Esophagus squamous epithelium (tissue), 5 donors: ENCODE results near the gene BNIP3. TPM values are rescaled to one million over a fixed set of nuclear protein-coding genes. Genes with fewer than 3 reads are reported as not detected.

Experiments
- DNase-seq: peaks from one replicate; lab custom pipeline; 2025; lab: John Stamatoyannopoulos, UW
- H3K27ac ChIP-seq, 4 donors: fragments of 200-600 bp; sonication (generic); one replicate each; pipeline ENCODE4 v1.5.1; 2016 to 2019; ENCODE audit warnings: mild to moderate bottlenecking in 1 of 4
- H3K27me3 ChIP-seq, 4 donors: fragments of 200-600 bp; sonication (generic); 1 replicate in 3 of 4; 2 replicates in 1 of 4; pipeline versions ENCODE4 v1.5.1 to v1.6.0; 2017 to 2021; ENCODE audit warnings: antibody characterized with exemption in 1 of 4
- H3K36me3 ChIP-seq, 3 donors: fragments of 200-600 bp; sonication (generic); one replicate each; pipeline ENCODE4 v1.5.1; 2016 to 2019
- H3K4me1 ChIP-seq, 3 donors: fragments of 200-600 bp; sonication (generic); one replicate each; pipeline ENCODE4 v1.5.1; 2017 to 2019
- H3K4me3 ChIP-seq, 4 donors: fragments of 200-600 bp; sonication (generic); 1 replicate in 3 of 4; 2 replicates in 1 of 4; pipeline ENCODE4 v1.5.1; 2016 to 2019; ENCODE audit warnings: mild to moderate bottlenecking in 2 of 4, moderate library complexity in 1 of 4
- H3K9me3 ChIP-seq, 3 donors: fragments of 200-600 bp; sonication (generic); one replicate each; pipeline ENCODE4 v1.5.1; 2016 to 2019
- CTCF ChIP-seq, 6 experiments: fragments of 450-650 bp in 4 of 6; fragments of 200-600 bp in 2 of 6; sonication (generic) in 2 of 6; IDR thresholded peaks; one replicate each; pipeline ENCODE4 v1.5.1; 2016 to 2019; ENCODE audit warnings: antibody characterized with exemption in 6 of 6, mild to moderate bottlenecking in 4 of 6, moderate library complexity in 4 of 6
- POLR2A ChIP-seq, 4 donors: fragments of 450-650 bp; IDR thresholded peaks; one replicate each; pipeline ENCODE4 v1.6.1; 2017; ENCODE audit warnings: antibody characterized with exemption in 4 of 4, mild to moderate bottlenecking in 4 of 4, moderate library complexity in 3 of 4
- WGBS, 2 donors: methylation state at CpG; one replicate each; pipeline ENCODE4 v1.1.5; 2018; 5-methylcytosine and 5-hydroxymethylcytosine counted together
- intact Hi-C: fragments of 100-400 bp; cut with DNase I; formaldehyde crosslinking; loops from one replicate; pipeline ENCODE4 v1.15.0; 2022
- total RNA-seq, 4 donors: library from RNA; depleted of rRNA; stranded (reverse); fragments of >200 nt; gene quantifications; one replicate each; pipeline ENCODE4 v1.1.0, GENCODE V29; 2016
- donor health status: DM: yes; HTN: yes; CAD: no.

Gene BNIP3
- total RNA-seq, 4 donors from 2014 or later, result 35.2 to 83.8 (median 73.9) TPM

GRCh38 chr10:132011024-132011423 lies 29.3 kb upstream of the BNIP3 start:
- WGBS, 2 donors, result 83 to 89% methylated on average over 5 to 6 of the region's 6 CpGs
- TF ChIP-seq CTCF (IDR thresholded peaks at IDR 0.05), result no peak
- TF ChIP-seq POLR2A (IDR thresholded peaks at IDR 0.05), result no peak
- no peak overlapping the region for H3K27ac ChIP-seq
- no peak for DNase-seq
- intact Hi-C loops, result no loop called here
- H3K27me3 ChIP-seq, result peaks cover 0 to 23% (median 0%) of the 10 kb centered on the region in 4 donors
- no peaks in the 10 kb centered on the region for H3K36me3 ChIP-seq
- no peak overlapping the region for H3K4me3 ChIP-seq
- H3K4me1 ChIP-seq, result peaks cover 0 to 7% (median 0%) of the 10 kb centered on the region in 3 donors
- no peaks in the 10 kb centered on the region for H3K9me3 ChIP-seq

GRCh38 chr10:132010483-132010882 lies 28.8 kb upstream of the BNIP3 start:
- no peak for DNase-seq
- Histone ChIP-seq H3K27ac (no peak overlapping the region), H3K4me3 (no peak overlapping the region), H3K36me3 (no peaks in the 10 kb centered on the region), H3K9me3 (peaks cover 0 to 2% (median 0%) of the 10 kb centered on the region in 3 donors), H3K4me1 (peaks cover 0 to 2% (median 0%) of the 10 kb centered on the region in 3 donors), H3K27me3 (peaks cover 0 to 23% (median 0%) of the 10 kb centered on the region in 4 donors)
- 91% methylated on average over 2 of the region's 2 CpGs for WGBS, 2 donors
- no peak for TF ChIP-seq CTCF (IDR thresholded peaks at IDR 0.05)
- TF ChIP-seq POLR2A (IDR thresholded peaks at IDR 0.05), result no peak
- intact Hi-C loops, result no loop called here

- Histone ChIP-seq H3K4me1 (no peaks in the 10 kb centered on the region), H3K4me3 (no peak overlapping the region), H3K9me3 (peaks cover 0 to 7% (median 0%) of the 10 kb centered on the region in 3 donors), H3K27ac (no peak overlapping the region), H3K36me3 (no peaks in the 10 kb centered on the region), H3K27me3 (peaks cover 0 to 29% (median 0%) of the 10 kb centered on the region in 4 donors)
- TF ChIP-seq POLR2A (IDR thresholded peaks at IDR 0.05), result no peak
- TF ChIP-seq CTCF (IDR thresholded peaks at IDR 0.05), result no peak
- no peak for DNase-seq
- 31 to 47% methylated on average over 3 of the region's 3 CpGs for WGBS, 2 donors
- intact Hi-C loops, result no loop called here
Measured at GRCh38 chr10:132009575-132009974, 27.9 kb upstream of the BNIP3 start.

GRCh38 chr10:132007681-132008080 lies 26.0 kb upstream of the BNIP3 start:
- intact Hi-C loops, result no loop called here
- Histone ChIP-seq H3K9me3 (peaks cover 0 to 7% (median 0%) of the 10 kb centered on the region in 3 donors), H3K4me1 (no peaks in the 10 kb centered on the region), H3K4me3 (no peak overlapping the region), H3K27me3 (peaks cover 0 to 29% (median 0%) of the 10 kb centered on the region in 4 donors), H3K27ac (no peak overlapping the region), H3K36me3 (no peaks in the 10 kb centered on the region)
- no peak for DNase-seq
- WGBS, 2 donors, result 88 to 89% methylated on average over 9 to 10 of the region's 10 CpGs
- TF ChIP-seq POLR2A (IDR thresholded peaks at IDR 0.05) (no peak), CTCF (IDR thresholded peaks at IDR 0.05) (no peak)

GRCh38 chr10:132006966-132007365 lies 25.2 kb upstream of the BNIP3 start:
- intact Hi-C loops, result no loop called here

More at GRCh38 chr10:132006966-132007365, 25.2 kb upstream of the BNIP3 start:
- Histone ChIP-seq H3K9me3 (peaks cover 0 to 7% (median 0%) of the 10 kb centered on the region in 3 donors), H3K4me3 (no peak overlapping the region), H3K36me3 (no peaks in the 10 kb centered on the region), H3K27ac (no peak overlapping the region), H3K27me3 (peaks cover 0 to 29% (median 0%) of the 10 kb centered on the region in 4 donors), H3K4me1 (no peaks in the 10 kb centered on the region)
- no peak for DNase-seq
- 84 to 86% methylated on average over 4 of the region's 4 CpGs for WGBS, 2 donors
- no peak for TF ChIP-seq CTCF (IDR thresholded peaks at IDR 0.05)
- TF ChIP-seq POLR2A (IDR thresholded peaks at IDR 0.05), result no peak
